Raji (cell line): ENCODE measurements around the gene LMOD1.

ENCODE experiments used
- POLR2A ChIP-seq: IDR thresholded peaks from 2 replicates; pipeline ENCODE4 v1.6.1; 2011; ENCODE audit warnings: low read depth, low read length, control low read depth; ENCODE audit not compliant: insufficient read depth

Gene LMOD1

GRCh38 chr1:201880928-201881571 lies 65.3 kb downstream of the LMOD1 start:
- no peak for TF ChIP-seq POLR2A

GRCh38 chr1:201877877-201878401 lies 68.4 kb downstream of the LMOD1 start:
- TF ChIP-seq POLR2A: no peak

DNA sequence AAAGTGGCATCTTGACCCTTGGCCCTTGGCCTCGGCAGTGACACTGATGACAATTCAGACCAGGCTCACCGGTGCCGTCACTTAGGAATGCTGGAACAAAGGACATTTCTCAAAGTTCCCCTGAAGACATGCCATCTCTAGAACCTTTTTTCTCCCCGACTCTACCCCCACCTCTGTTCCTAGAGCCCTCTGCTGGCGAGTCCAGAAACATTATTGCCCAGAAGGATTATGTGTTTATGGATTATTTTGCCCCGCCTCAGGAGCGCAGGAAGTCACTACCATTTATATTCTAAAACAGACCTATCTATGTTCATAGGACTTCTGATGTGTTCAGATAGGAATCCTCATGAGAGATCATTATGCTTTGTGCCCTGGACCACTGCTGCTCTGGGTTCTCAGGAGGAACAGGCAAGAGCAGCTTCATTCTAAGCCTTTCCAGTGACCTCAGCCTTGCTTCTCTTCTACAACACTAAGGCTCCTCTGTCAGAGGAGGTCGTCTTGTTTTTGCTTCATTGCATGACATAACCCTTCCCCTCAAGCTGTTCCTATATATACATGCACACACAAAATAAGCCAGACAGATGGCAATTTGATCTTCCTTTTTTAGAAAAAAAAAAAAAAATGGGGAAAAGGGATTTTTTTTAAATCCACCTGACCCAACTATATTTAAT lies 70.1 kb downstream of the LMOD1 start:
- no peak for TF ChIP-seq POLR2A

DNA sequence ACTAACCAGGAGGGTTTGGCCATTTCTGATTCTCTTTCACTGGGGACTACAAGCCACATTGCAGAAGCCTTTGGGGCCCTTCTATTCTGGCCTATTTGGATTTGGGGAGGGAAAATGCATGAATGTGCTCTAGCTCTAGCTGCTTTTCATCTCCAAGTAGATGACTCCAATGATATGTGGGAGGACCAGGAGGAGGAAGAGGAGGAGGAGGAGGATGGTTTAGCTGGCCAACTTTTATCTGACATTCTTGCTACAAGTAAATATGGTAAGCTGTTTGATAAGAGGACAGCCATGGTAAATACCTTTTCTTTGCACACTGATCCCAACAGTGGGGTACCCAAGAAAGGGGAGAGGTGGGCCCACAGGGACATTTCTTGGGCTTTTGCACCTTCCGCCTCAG lies 71.7 kb downstream of the LMOD1 start:
- TF ChIP-seq POLR2A: no peak

GRCh38 chr1:201870397-201870796 lies 76.0 kb downstream of the LMOD1 start:
- TF ChIP-seq POLR2A: no peak

DNA sequence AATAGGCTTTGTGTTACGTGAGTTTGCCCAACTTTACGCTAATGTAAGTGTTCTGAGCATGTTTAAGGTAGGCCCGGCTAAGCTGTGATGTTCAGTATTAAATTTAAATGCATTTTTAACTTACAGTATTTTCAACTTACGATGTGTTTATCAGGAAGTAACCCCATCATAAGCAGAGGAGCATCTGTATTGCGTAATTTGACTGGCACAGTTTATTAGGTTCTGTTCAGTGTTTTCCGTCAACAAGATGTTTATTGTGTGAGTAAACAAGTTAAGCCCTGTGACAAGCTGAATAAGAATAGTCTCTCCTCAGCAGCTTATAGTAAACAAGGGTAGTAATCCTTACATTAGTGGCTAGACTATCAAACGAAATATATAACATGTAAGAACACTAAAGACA lies 84.9 kb downstream of the LMOD1 start:
- no peak for TF ChIP-seq POLR2A

DNA sequence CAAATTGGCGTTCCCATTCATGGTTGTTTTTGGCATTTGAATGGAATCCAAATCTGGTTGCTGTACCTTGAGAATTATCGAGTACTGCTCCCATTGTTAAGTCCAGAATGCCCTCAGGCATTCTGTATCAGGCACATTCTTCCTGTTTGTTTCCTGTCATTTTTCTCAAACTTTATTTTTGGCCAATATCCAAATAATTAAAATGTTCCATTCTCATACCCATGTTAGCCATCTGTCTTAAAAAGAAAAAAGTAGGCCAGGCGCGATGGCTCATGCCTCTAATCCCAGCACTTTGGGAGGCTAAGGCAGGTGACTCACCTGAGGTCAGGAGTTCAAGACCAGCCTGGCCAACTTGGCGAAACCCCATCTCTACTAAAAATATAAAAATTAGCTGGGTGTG lies 86.9 kb downstream of the LMOD1 start:
- no peak for TF ChIP-seq POLR2A

- no peak for TF ChIP-seq POLR2A
Measured at GRCh38 chr1:201851949-201852348, 94.4 kb downstream of the LMOD1 start.

DNA sequence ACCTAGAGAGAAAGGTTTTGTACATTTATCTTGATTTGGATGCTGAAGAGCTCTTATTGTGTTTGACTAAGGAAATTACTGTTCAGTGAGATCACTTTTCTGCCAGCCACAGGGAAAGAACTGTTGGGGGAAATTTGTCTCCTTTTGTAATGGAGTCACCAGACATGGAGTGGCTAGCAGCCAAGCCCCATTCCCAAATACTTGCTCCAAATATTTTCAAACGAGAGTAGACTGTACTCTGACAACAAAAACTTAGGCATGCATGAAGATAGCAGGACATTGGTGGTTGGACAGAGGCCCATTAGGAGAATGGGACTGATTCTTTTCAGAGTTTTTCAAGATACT lies 96.3 kb downstream of the LMOD1 start:
- no peak for TF ChIP-seq POLR2A

- TF ChIP-seq POLR2A: no peak
Measured at GRCh38 chr1:201849372-201850052, 96.8 kb downstream of the LMOD1 start.

GRCh38 chr1:201848230-201848629 lies 98.1 kb downstream of the LMOD1 start:
- no peak for TF ChIP-seq POLR2A

GRCh38 chr1:201847150-201847549 lies 99.2 kb downstream of the LMOD1 start:
- no peak for TF ChIP-seq POLR2A
